GM18520 (cell line): ENCODE data around the gene ING1.

Source experiments
- ATAC-seq: cut with Tn5 transposase; IDR thresholded peaks from one replicate; pipeline ENCODE4 v1.9.1; 2021; ENCODE audit not compliant: unreplicated experiment

ING1 gene

GRCh38 chr13:110769097-110769496 lies 55.6 kb downstream of the ING1 start:
- ATAC-seq: no peak

- ATAC-seq: no peak
Observed at GRCh38 chr13:110770678-110771077, 57.2 kb downstream of the ING1 start.

GRCh38 chr13:110771194-110771593 lies 57.7 kb downstream of the ING1 start:
- no peak for ATAC-seq

- no peak for ATAC-seq
Observed at GRCh38 chr13:110772091-110772984, 58.8 kb downstream of the ING1 start.
